AG08396 (cell line): ENCODE data around the gene PARD3B.
A peak's percentile ranks its signal among the peaks of the same experiment; 100 is the strongest.

Experiments used
- DNase-seq: peaks from one replicate; pipeline ENCODE4 v3.0.0; 2012; ENCODE audit warnings: low spot score, mixed read lengths

PARD3B gene

GRCh38 chr2:205407984-205408383 is 862.7 kb downstream of the PARD3B start:
- peak; percentile 27 for DNase-seq

DNA sequence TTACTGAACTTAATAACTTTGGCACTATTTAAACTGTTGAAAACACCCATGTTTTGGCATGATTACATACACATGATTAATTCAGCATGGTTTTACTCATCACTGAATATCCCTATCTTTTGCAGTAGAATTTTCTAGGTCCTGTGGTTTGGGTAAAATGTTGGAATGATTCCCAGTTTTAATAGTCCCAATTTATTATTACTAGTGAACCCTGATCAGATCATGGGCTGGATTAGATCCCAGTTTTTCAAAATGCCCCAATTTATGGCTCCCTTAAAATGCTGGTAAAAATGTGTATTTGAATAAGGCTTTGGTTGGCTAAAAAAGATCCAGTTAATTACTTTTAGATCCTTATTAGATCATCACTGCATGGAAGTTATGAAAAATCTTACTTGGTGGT is 863.4 kb downstream of the PARD3B start:
- no peak for DNase-seq

DNA sequence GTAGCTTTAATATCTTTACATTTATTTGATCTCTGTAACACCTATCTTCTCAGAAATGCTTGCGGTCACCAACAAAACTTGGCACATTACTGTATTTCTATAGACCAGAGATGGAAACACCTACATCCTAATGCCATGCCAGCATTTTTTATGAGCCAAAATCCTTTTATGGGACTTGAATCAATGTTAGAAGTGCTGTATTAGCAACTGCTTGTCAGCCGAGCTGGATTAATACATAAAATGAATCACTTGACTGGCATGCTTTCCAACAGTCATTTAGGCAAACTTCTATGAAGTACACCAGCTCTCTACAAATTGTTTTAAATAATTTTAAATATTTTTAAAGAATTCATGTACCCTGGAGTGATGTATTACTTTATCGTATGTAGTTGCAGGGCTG is 864.1 kb downstream of the PARD3B start:
- DNase-seq: no peak

GRCh38 chr2:205411558-205411957 is 866.3 kb downstream of the PARD3B start:
- no peak for DNase-seq

GRCh38 chr2:205424326-205424725 is 879.1 kb downstream of the PARD3B start:
- no peak for DNase-seq

DNA sequence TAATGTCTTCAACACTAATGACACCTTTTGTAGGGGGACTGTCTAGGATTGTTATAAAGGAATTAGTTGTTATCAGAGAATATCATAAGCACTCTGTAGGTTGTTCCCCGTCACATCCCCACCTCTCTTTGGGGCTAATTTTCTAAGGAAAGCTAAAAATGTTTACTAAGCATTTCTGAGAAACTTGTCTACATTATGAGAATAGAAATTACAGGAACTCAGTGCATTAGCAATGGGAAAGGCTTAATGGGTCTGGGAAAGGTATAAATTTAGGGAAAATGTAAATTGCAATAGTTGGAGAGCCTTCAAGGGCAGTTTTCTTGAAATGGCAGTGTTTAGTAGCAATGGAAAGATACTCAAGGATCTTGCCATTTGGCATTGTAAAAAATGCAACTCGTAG is 879.8 kb downstream of the PARD3B start:
- no peak for DNase-seq

- DNase-seq: no peak
These were observed 881.8 kb downstream of the PARD3B start for GRCh38 chr2:205427112-205427511.

DNA sequence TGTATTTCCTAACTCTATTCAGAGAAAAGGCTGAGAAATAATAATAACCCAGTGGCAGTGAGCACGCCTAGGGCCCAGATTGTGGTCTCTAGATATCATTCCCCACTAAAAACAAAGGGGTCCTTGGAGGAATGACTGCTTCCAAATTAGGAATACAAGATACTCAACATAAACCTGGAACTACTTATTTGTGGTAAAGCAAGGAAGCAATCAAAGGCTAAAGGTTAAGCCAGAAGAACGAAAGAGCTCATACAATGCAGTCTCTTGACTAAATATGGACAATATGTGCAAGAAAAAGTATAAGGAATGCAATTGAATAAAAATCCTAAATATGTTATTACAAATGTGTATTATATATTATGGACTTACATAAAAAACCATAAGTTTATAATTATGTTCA is 883.5 kb downstream of the PARD3B start:
- no peak for DNase-seq

GRCh38 chr2:205435970-205436369 is 890.7 kb downstream of the PARD3B start:
- DNase-seq: no peak

DNA sequence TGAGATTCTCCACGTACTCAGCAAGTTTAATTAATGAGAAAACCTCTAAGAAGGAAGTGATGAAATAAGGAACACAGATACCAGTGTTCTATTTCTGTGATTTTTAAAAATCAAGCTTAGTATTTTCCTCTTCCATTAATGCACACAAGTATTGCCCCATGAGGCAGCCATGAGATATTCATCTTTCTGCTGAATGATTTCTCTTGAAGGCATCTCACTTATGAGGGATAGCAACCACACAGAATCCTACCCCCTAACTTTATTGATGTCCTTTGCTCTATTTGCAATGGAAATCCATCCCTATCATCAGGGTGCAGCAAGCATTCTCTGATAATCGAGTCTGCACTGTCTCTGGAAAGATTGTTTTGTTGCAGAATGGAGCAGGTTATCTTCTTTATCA is 893.0 kb downstream of the PARD3B start:
- DNase-seq: no peak

DNA sequence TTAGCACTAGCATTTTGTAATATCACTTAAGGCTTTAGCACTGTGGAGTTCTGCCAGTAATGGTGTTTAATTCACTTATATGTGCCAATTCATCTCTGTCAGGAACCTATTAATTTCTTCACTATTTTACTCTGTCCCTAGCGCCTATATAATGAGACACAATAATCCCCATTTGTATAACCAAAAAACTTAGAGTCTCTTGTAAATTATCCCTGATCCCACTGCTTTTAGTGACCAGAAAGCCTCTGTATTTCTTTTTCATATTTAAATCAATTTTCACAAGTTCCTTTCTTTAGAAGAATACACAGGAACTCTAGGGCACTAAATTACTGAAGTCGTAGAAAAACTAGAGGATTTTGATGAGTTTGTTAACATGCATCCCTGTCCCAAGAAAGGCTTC is 894.3 kb downstream of the PARD3B start:
- no peak for DNase-seq

DNA sequence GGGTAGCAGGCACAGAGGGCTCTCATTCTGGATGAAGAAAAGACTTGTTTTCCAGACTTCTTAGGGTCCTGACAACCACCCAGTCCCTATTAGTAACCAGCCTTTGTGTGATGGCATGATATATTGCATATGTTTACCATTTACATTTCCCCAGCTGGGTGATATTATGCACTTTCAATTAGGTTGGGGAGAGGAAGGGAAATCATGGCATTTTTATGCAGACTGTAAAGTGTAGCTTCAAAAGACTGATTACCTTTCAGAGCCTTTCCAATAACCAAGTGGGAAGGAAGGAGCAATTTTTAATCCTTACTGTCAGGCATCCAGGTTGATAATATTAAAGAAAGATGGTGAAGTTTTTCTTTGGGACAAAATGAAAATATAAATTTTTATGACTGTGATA is 896.2 kb downstream of the PARD3B start:
- DNase-seq: no peak

GRCh38 chr2:205448189-205448588 is 902.9 kb downstream of the PARD3B start:
- DNase-seq: no peak

- DNase-seq: no peak
These were observed 906.7 kb downstream of the PARD3B start for GRCh38 chr2:205451901-205452512.

GRCh38 chr2:205453202-205453601 is 907.9 kb downstream of the PARD3B start:
- no peak for DNase-seq

DNA sequence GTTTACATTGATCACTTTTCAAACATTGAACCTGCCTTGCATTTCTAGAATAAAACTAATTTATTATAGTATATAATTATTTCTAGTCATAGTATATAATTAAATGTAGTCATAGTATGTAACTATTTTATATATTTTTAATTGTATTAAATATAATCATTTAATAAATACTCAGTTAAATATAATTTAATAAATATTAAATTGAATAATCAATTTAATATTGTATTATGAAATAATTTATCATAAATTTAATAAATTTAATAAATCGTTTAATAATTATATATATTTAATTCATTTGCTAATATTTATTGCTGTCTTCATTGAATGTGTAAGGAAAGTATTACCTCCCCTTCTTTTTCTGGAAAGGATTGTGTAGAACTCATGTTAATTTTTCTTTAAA is 911.4 kb downstream of the PARD3B start:
- no peak for DNase-seq

- DNase-seq: no peak
These were observed 914.9 kb downstream of the PARD3B start for GRCh38 chr2:205460217-205460616.

DNA sequence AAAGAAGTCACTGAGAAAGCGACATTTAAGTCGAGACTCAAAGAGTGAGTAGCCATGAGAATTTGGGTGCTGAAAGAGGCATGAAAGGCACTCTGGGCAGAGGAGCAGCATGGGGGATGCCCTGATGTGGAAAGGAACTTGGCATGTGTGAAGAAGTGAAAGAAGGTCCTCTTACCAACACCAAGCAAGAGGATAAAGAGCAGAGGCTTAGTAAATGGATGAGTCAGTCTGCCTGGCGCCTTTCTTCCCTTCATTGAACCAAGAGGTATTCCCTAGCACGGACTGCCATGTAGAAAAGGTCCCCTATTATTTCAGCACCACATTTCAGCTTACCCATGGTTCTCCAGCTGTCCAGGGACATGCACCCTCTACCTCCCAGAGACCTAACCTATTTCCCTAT is 915.9 kb downstream of the PARD3B start:
- no peak for DNase-seq

- DNase-seq: no peak
These were observed 916.7 kb downstream of the PARD3B start for GRCh38 chr2:205461678-205462665.

GRCh38 chr2:205462681-205463345 is 917.5 kb downstream of the PARD3B start:
- DNase-seq: no peak

DNA sequence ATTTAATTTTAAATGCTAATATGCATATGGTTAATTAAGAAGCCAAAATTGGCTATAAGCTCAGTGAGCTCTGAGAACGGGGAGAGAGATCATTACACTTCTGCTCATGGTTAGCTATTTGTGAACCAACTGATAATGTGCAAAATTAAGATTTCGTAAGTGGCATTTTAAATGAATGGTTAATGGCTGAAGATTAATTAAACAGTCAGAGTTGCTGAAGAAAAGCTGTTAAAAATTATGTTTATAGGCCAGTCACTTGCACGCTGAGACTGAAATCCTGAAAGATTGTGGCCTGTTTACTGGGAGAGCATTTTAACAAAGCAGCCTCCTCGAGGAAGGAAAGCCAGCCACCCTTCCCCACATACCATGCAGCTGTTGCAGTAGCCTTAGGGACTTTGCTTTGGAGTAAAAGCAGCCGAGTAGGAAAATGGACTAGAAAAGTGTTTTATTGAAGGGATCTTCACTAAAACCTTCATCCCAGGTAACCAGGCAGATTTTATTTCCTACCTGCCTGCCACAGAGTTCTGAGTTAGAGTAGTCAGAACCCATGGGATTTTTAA is 918.3 kb downstream of the PARD3B start:
- no peak for DNase-seq

GRCh38 chr2:205464681-205465080 is 919.4 kb downstream of the PARD3B start:
- DNase-seq: no peak

GRCh38 chr2:205465791-205466190 is 920.5 kb downstream of the PARD3B start:
- no peak for DNase-seq
